HAP-1 (cell line): ENCODE data around the gene OR6X1.
"Not testable (repeated sequence)": the region's sequence is repeated elsewhere in the genome, so short reads cannot be mapped to it uniquely, and the experiment has no call there.

Experiments used
- DNase-seq, 2 experiments: peaks; one replicate each; pipeline ENCODE4 v3.0.0-alpha.2; 2016 to 2020; ENCODE audit warnings: low spot score in 2 of 2
- H3K27me3 ChIP-seq: fragments of 250-450 bp; sonication (Bioruptor Pico); 2 replicates; pipeline ENCODE4 v1.5.1; 2020; ENCODE audit warnings: low read depth, mild to moderate bottlenecking, moderate library complexity
- H3K36me3 ChIP-seq: fragments of 250-450 bp; sonication (Bioruptor Pico); replicated peaks from 2 replicates; pipeline ENCODE4 v1.5.1; 2020; ENCODE audit warnings: mild to moderate bottlenecking
- H3K4me1 ChIP-seq: fragments of 250-450 bp; sonication (Bioruptor Pico); 2 replicates; pipeline ENCODE4 v1.5.1; 2020; ENCODE audit warnings: mild to moderate bottlenecking
- H3K4me3 ChIP-seq: fragments of 250-450 bp; sonication (Bioruptor Pico); 2 replicates; pipeline ENCODE4 v1.5.1; 2020; ENCODE audit warnings: mild to moderate bottlenecking, moderate library complexity
- H3K9me3 ChIP-seq: fragments of 250-450 bp; sonication (Bioruptor Pico); 2 replicates; pipeline ENCODE4 v1.5.1; 2020; ENCODE audit warnings: mild to moderate bottlenecking, moderate library complexity
- in situ Hi-C: fragments of 300-500 bp; cut with MboI; formaldehyde crosslinking; loops from 3 replicates; pipeline ENCODE4 v1.14.3; 2020; ENCODE audit warnings: low sequenced_read_pairs, inconsistent platforms, mixed read lengths

OR6X1 gene

GRCh38 chr11:123742031-123742723, 12.1 kb downstream of the OR6X1 start:
- Histone ChIP-seq H3K27me3 (no peaks in the 10 kb centered on the region), H3K36me3 (peaks cover 22% of the 10 kb centered on the region), H3K9me3 (peaks cover 7% of the 10 kb centered on the region; the same call in 1 of the 2 replicates), H3K4me1 (peaks cover 16% of the 10 kb centered on the region), H3K4me3 (peak overlapping the region; percentile 84)
- no peak for DNase-seq
- in situ Hi-C loops, result no loop called here

DNA sequence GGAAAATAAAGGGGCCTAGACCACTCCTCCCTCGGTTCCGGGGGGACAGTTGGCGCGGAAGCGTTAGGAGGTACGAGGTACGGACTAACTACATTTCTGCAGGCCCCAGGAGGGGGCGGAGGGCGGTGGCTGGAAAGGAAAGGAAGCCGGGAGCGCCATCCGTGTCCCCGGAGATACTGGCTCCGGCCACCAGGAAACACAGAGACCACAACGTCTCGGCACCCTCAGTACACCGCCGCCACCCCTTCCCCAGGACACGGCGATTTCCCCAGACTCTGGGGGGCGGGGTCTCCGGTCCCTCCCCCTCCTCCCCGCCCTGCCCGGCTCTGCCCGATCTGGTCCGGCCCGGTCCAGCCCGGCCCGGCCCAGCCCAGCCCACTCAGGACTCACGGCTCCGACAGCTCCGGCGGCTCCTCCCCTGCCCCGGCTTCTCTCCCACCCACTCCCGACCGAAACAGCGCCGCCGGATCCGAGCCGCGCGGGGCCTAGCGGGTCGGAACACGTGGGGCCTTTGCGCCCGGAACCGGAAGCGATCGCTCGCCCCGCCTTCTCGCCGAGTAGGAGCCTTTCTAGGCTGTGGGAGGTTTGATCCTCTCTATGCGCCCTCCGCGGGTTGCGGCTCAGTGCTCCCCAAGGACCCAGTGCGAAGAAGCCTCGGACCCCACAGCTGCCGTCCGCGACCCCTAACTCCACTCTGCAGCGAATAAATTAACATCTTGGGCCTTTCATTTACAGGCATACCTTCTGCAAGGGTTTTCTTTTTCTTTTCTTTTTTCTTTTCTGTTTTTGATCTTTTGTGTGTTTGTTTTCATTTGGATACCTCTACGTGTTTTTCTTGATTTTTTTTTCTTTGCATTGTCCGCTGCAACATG, 12.9 kb downstream of the OR6X1 start, which contains the start of gene ZNF202:
TSS of gene ZNF202 (minus strand) at position 502 of the 872 bp plus-strand sequence. CDS start 10,772 bp downstream, outside the sequence.
- in situ Hi-C loops, result no loop called here

DNA sequence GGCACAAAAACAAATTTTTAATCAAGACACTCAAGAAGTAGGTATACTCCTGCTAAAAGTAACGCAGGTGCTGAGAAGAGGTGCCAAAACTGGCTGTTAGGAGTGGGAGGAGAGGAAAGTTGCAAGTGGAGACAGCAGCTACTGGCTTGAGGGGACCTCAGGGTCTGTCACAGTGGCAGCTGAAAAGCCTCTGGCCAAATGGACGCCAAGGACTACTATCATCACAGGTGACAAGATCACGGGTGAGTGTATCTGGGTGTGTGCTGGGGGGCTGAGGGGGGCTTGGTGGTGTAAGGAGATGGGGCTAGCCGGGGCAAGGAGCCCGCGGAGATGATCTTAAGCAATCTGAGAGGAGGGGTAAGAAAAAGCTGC, 13.5 kb downstream of the OR6X1 start:
- peak overlapping the region; percentile 84 for H3K4me3 ChIP-seq
- H3K36me3 ChIP-seq, result peaks cover 32% of the 10 kb centered on the region
- peaks cover 21% of the 10 kb centered on the region for H3K4me1 ChIP-seq
- no peak for DNase-seq
- H3K9me3 ChIP-seq, result peaks cover 9% of the 10 kb centered on the region; the same call in 1 of the 2 replicates
- no peaks in the 10 kb centered on the region for H3K27me3 ChIP-seq
- in situ Hi-C loops, result no loop called here

More for the DNA sequence above, 12.9 kb downstream of the OR6X1 start, which contains the start of gene ZNF202:
- peaks cover 9% of the 10 kb centered on the region; the same call in 1 of the 2 replicates for H3K9me3 ChIP-seq
- H3K27me3 ChIP-seq, result no peaks in the 10 kb centered on the region
- DNase-seq, result peak; percentile 79 to 94
- peak within 1 kb of the TSS; percentile 84 for H3K4me3 ChIP-seq
- H3K36me3 ChIP-seq, result peaks cover 28% of the 10 kb centered on the region
- peaks cover 16% of the 10 kb centered on the region for H3K4me1 ChIP-seq

- Histone ChIP-seq H3K4me3 (no peak overlapping the region), H3K4me1 (peaks cover 21% of the 10 kb centered on the region), H3K36me3 (peaks cover 43% of the 10 kb centered on the region), H3K27me3 (no peaks in the 10 kb centered on the region), H3K9me3 (peaks cover 9% of the 10 kb centered on the region; the same call in 1 of the 2 replicates)
- in situ Hi-C loops, result no loop called here
- no peak for DNase-seq
Measured at GRCh38 chr11:123738374-123738773, 15.9 kb downstream of the OR6X1 start.

DNA sequence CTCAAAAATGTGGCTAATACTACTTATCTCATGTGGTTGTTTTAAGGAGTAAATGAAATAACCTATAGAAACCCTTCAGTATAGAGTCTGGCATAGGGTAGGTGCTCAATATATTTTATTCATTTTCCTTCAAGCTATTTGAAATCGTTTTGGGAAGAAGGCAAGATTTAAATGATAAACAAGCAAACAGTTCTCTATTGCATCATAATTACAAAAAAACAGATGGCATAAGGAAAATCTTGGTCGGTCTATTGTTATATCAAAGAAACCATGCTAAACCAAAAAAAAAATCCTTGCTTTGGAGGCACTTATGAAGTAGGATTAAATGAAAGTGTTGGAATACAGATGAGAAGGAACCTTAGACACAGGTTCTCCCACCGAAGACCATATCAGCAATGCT, 17.5 kb downstream of the OR6X1 start:
- no peaks in the 10 kb centered on the region for H3K27me3 ChIP-seq
- H3K4me3 ChIP-seq, result no peak overlapping the region
- peaks cover 9% of the 10 kb centered on the region; the same call in 1 of the 2 replicates for H3K9me3 ChIP-seq
- no peak for DNase-seq
- in situ Hi-C loops, result no loop called here
- H3K4me1 ChIP-seq, result peaks cover 10% of the 10 kb centered on the region
- H3K36me3 ChIP-seq, result peaks cover 43% of the 10 kb centered on the region

DNA sequence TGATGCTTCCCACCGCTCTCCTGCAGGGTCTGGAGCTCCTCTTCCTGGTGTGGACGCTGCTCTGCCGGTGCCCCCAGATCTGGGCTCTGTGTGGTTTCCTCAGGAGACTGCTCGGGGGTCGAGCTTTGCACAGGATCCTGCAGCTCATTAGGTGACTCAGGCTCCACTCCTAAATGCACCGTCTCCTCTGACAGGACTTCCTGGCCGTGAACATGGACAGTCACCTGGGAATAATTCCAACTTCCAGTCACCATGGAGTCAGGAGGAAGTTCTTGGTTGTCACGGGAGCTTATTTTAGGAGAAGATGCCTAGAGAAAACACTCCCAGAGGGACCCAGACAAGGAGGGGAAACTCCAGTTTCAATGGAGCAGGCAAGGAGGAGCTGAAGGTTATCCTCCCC, 24.7 kb downstream of the OR6X1 start:
- in situ Hi-C loops, result no loop called here
- no peak overlapping the region for H3K4me3 ChIP-seq
- H3K9me3 ChIP-seq, result no peaks in the 10 kb centered on the region
- no peaks in the 10 kb centered on the region for H3K4me1 ChIP-seq
- H3K27me3 ChIP-seq, result no peaks in the 10 kb centered on the region
- no peak for DNase-seq
- H3K36me3 ChIP-seq, result peaks cover 69% of the 10 kb centered on the region

DNA sequence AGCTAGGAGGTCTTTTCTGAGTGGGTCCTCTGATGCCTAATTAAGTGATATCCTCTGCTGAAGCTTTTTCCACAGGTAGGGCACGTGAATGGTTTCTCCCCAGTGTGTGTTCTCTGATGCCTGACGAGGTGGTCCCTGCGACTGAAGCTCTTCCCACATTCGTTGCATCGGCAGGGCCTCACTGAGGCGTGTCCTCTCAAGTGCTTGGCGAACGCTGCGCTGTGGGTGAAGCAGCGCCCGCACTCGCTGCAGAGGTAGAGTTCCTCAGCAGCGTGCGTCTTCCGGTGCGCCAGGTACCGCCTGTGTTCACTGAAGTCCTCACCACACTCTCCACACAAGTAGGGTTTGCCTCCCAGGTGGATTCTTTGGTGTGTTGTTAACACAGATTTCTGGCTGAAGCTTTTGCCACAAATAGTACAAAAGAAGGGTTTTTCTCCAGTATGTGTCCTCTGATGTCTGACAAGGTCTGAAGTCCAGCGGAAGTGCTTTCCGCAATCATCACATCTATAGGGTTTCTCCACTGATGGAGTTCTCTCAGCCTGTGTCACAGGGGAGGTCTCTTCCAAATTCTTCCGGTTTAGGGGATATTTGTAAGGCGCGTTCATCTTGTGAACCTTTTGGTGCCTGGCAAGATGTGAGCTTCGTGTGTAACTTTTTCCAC, 28.2 kb downstream of the OR6X1 start:
- peaks cover 60% of the 10 kb centered on the region for H3K36me3 ChIP-seq
- DNase-seq, result no peak
- no peaks in the 10 kb centered on the region for H3K9me3 ChIP-seq
- no peaks in the 10 kb centered on the region for H3K4me1 ChIP-seq
- in situ Hi-C loops, result no loop called here
- no peaks in the 10 kb centered on the region for H3K27me3 ChIP-seq
- no peak overlapping the region for H3K4me3 ChIP-seq

GRCh38 chr11:123719452-123719851, 34.9 kb downstream of the OR6X1 start:
- DNase-seq, result no peak
- Histone ChIP-seq H3K27me3 (peaks cover 8% of the 10 kb centered on the region; the same call in 1 of the 2 replicates), H3K4me3 (no peak overlapping the region), H3K36me3 (no peaks in the 10 kb centered on the region; the same call in 1 of the 2 replicates), H3K4me1 (no peaks in the 10 kb centered on the region), H3K9me3 (no peaks in the 10 kb centered on the region)
- in situ Hi-C loops, result no loop called here

GRCh38 chr11:123718469-123718868, 35.8 kb downstream of the OR6X1 start:
- in situ Hi-C loops, result no loop called here
- H3K4me3 ChIP-seq, result no peak overlapping the region
- no peaks in the 10 kb centered on the region for H3K4me1 ChIP-seq
- H3K27me3 ChIP-seq, result peaks cover 9% of the 10 kb centered on the region; the same call in 1 of the 2 replicates
- DNase-seq, result no peak
- no peaks in the 10 kb centered on the region for H3K9me3 ChIP-seq
- no peaks in the 10 kb centered on the region for H3K36me3 ChIP-seq

DNA sequence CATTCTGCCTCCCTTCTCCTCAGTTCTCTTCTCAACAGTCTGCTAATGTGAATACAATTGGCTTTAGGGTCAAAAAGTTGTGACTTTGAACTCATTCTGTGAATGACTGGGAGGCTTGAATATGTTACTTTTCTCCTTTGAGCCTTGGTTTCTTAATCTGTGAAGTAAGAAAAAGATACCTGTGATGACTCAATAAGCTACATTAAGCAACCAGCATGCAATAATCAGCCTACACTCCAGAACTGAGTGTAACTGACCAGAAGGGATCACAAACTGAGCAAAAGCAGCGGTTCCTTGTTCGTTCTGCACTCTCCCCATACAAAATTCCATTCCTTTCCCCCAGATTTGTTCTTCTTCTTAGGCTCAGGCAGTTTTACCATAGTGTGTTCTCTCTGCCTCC, 36.3 kb downstream of the OR6X1 start:
- no peak for DNase-seq
- Histone ChIP-seq H3K27me3 (peaks cover 10% of the 10 kb centered on the region; the same call in 1 of the 2 replicates), H3K9me3 (no peaks in the 10 kb centered on the region), H3K36me3 (no peaks in the 10 kb centered on the region), H3K4me1 (no peaks in the 10 kb centered on the region), H3K4me3 (no peak overlapping the region)
- in situ Hi-C loops, result no loop called here

DNA sequence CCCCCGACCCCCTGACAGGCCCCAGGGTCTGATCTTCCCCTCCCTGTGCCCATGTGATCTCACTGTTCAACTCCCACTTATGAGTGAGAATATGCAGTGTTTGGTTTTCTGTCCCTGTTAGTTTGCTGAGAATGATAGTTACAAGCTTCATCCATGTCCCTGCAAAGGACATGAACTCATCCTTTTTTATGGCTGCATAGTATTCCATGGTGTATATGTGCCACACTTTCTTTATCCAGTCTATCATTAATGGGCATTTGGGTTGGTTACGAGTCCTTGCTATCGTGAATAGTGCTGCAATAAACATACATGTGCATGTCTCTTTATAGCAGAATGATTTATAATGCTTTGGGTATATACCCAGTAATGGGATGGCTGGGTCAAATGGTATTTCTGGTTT, 41.7 kb downstream of the OR6X1 start:
- H3K4me3 ChIP-seq, DNase-seq, H3K36me3 ChIP-seq, H3K9me3 ChIP-seq, in situ Hi-C loops, H3K4me1 ChIP-seq: not testable (repeated sequence)
- H3K27me3 ChIP-seq, result peaks cover 10% of the 10 kb centered on the region; the same call in 1 of the 2 replicates

DNA sequence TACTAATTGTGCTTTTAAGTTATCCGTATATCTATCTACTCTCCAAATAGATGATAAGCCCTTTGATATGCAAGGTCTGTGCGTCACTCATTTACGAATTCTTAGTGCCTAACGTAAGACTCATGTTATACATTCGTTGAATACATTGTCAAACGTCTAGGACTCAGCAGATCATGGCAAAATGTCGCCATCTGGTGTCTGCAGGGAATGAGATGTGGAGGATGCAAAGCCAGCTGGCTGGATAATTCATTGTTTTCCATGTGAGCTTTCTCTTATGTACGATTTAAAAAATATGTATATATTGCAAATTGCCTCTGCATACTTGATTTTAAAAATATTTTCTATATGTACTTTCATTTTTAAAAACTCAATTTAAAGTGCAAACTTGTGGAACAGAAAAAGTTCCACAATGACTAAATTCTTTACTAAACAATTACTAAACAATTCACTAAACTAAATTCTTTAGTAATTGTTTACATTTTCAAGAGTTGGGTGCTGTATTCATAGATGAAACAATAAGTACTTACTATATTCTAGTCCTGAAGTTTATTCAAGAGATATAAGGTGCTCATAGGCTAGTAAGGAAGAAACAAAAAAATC, 46.6 kb downstream of the OR6X1 start:
- in situ Hi-C loops, result loop anchor here (10.0 kb wide), 1 partner anchor 63 kb away; no protein-coding TSS in a partner anchor
- DNase-seq, result peak; percentile 61 to 75
- Histone ChIP-seq H3K36me3 (no peaks in the 10 kb centered on the region), H3K9me3 (no peaks in the 10 kb centered on the region), H3K4me3 (no peak overlapping the region), H3K27me3 (no peaks in the 10 kb centered on the region), H3K4me1 (0 out of 2 replicates have a peak, but pooled peaks cover 2% of the 10 kb centered on the region)

GRCh38 chr11:123707206-123707605, 47.1 kb downstream of the OR6X1 start:
- Histone ChIP-seq H3K36me3 (no peaks in the 10 kb centered on the region), H3K4me3 (no peak overlapping the region), H3K4me1 (0 out of 2 replicates have a peak, but pooled peaks cover 2% of the 10 kb centered on the region), H3K27me3 (no peaks in the 10 kb centered on the region), H3K9me3 (no peaks in the 10 kb centered on the region)
- no peak for DNase-seq
- in situ Hi-C loops, result loop anchor here (10.0 kb wide), 1 partner anchor 62 kb away; no protein-coding TSS in a partner anchor
